Endodermal cell (in vitro differentiated cells): ENCODE data around the gene COPS3. TPM values are rescaled to one million over a fixed set of nuclear protein-coding genes. Genes with fewer than 3 reads are reported as not detected.
"Not testable (repeated sequence)": the region's sequence is repeated elsewhere in the genome, so short reads cannot be mapped to it uniquely, and the experiment has no call there.

Experiments
- DNase-seq: peaks from one replicate; pipeline ENCODE4 v3.0.0-alpha.2; 2017
- H3K27ac ChIP-seq: 2 replicates; pipeline ENCODE4 v1.5.1; 2013; ENCODE audit warnings: mild to moderate bottlenecking, low read depth, low read length, moderate library complexity
- H3K27me3 ChIP-seq: 2 replicates; pipeline ENCODE4 v1.6.1; 2013; ENCODE audit warnings: mild to moderate bottlenecking, low read length, moderate library complexity; ENCODE audit not compliant: insufficient read depth, control insufficient read depth, poor library complexity, severe bottlenecking
- H3K36me3 ChIP-seq: 2 replicates; pipeline ENCODE4 v1.7.0; 2013; ENCODE audit warnings: mild to moderate bottlenecking, low read length, moderate library complexity; ENCODE audit not compliant: control insufficient read depth, insufficient read depth
- H3K4me1 ChIP-seq: one replicate; pipeline ENCODE4 v1.7.0; 2013; ENCODE audit warnings: low read length; ENCODE audit not compliant: control insufficient read depth, insufficient read depth
- H3K4me3 ChIP-seq: 2 replicates; pipeline ENCODE4 v1.5.1; 2013; ENCODE audit warnings: mild to moderate bottlenecking, low read length, moderate library complexity
- H3K9ac ChIP-seq: 2 replicates; pipeline ENCODE4 v1.6.1; 2013; ENCODE audit warnings: mild to moderate bottlenecking, low read length, moderate library complexity; ENCODE audit not compliant: poor library complexity, severe bottlenecking; ENCODE audit errors: extremely low read depth
- H3K9me3 ChIP-seq: 2 replicates; pipeline ENCODE4 v1.6.1; 2013; ENCODE audit warnings: mild to moderate bottlenecking, low read length, moderate library complexity; ENCODE audit not compliant: control insufficient read depth
- H3K27ac Mint-ChIP-seq: 2 replicates; pipeline ENCODE4 v1.8.0; 2020; ENCODE audit warnings: mixed read lengths
- H3K27me3 Mint-ChIP-seq: 2 replicates; pipeline ENCODE4 v1.8.0; 2021; ENCODE audit warnings: mild to moderate bottlenecking, mixed read lengths; ENCODE audit not compliant: insufficient read depth
- H3K36me3 Mint-ChIP-seq: 2 replicates; pipeline ENCODE4 v1.8.0; 2020; ENCODE audit warnings: low read depth, mixed read lengths
- H3K4me1 Mint-ChIP-seq: 2 replicates; pipeline ENCODE4 v1.8.0; 2020; ENCODE audit warnings: mixed read lengths
- H3K4me3 Mint-ChIP-seq: 2 replicates; pipeline ENCODE4 v1.8.0; 2020; ENCODE audit warnings: mild to moderate bottlenecking, moderate library complexity, mixed read lengths
- H3K9me3 Mint-ChIP-seq: 2 replicates; pipeline ENCODE4 v1.8.0; 2020; ENCODE audit warnings: mild to moderate bottlenecking, mixed read lengths
- CTCF ChIP-seq: fragments of 200-600 bp; sonication (generic); conservative IDR thresholded peaks from 2 replicates; pipeline ENCODE4 v1.5.0; 2021; ENCODE audit warnings: antibody characterized with exemption, mild to moderate bottlenecking
- WGBS, 2 experiments: methylation state at CpG; one replicate each; pipeline versions ENCODE4 v1.1.5 to v1.1.7; 2013; ENCODE audit warnings: missing lambda C conversion rate in 2 of 2, mixed read lengths in 1 of 2; ENCODE audit not compliant: insufficient coverage in 1 of 2, insufficient read length in 1 of 2; 5-methylcytosine and 5-hydroxymethylcytosine counted together
- total RNA-seq, 2 donors: library from RNA; stranded (reverse); fragmentation: NEBNext Ultra II Directional in 1 of 2; extraction: Animal tissue kit (Norgen Biotek cat#: 25700) in 1 of 2; gene quantifications; 2 replicates in 1 of 2; 3 replicates in 1 of 2; pipeline ENCODE4 v1.2.1, GENCODE V29; 2021

Gene COPS3
- total RNA-seq, 2 donors from 2014 or later = 63.1 to 67.5 TPM

- H3K36me3 ChIP-seq = peaks cover 80% of the 10 kb centered on the region
- H3K36me3 Mint-ChIP-seq = peaks cover 73% of the 10 kb centered on the region
Measured at GRCh38 chr17:17258011-17258410, 23.0 kb downstream of the COPS3 start.

GRCh38 chr17:17256316-17256715, 24.7 kb downstream of the COPS3 start:
- peaks cover 84% of the 10 kb centered on the region for H3K36me3 ChIP-seq
- Mint-ChIP-seq H3K9me3 (no peaks in the 10 kb centered on the region), H3K27me3 (no peaks in the 10 kb centered on the region), H3K27ac (no peak overlapping the region), H3K36me3 (peaks cover 81% of the 10 kb centered on the region), H3K4me3 (no peak overlapping the region), H3K4me1 (no peaks in the 10 kb centered on the region)
- TF ChIP-seq CTCF = no peak
- H3K4me3 ChIP-seq = no peak overlapping the region
- H3K4me1 ChIP-seq = no peaks in the 10 kb centered on the region
- no peak overlapping the region for H3K27ac ChIP-seq
- H3K9me3 ChIP-seq = peaks cover 5% of the 10 kb centered on the region
- DNase-seq = no peak
- H3K9ac ChIP-seq = no peak overlapping the region
- 93 to 100% methylated on average over 1 of the region's 1 CpG for WGBS, 2 experiments
- H3K27me3 ChIP-seq = no peaks in the 10 kb centered on the region

More at GRCh38 chr17:17258011-17258410, 23.0 kb downstream of the COPS3 start:
- DNase-seq = no peak
- H3K27ac ChIP-seq = no peak overlapping the region
- H3K9me3 ChIP-seq = peaks cover 5% of the 10 kb centered on the region
- Mint-ChIP-seq H3K4me1 (no peaks in the 10 kb centered on the region), H3K27ac (no peak overlapping the region), H3K27me3 (no peaks in the 10 kb centered on the region), H3K4me3 (no peak overlapping the region), H3K9me3 (no peaks in the 10 kb centered on the region)
- no peak overlapping the region for H3K4me3 ChIP-seq
- 95 to 96% methylated on average over 7 of the region's 7 CpGs for WGBS, 2 experiments
- no peak overlapping the region for H3K9ac ChIP-seq
- H3K27me3 ChIP-seq = no peaks in the 10 kb centered on the region
- no peak for TF ChIP-seq CTCF
- H3K4me1 ChIP-seq = no peaks in the 10 kb centered on the region

- H3K36me3 ChIP-seq = peaks cover 80% of the 10 kb centered on the region
- not testable (repeated sequence) for H3K9me3 ChIP-seq, H3K9me3 Mint-ChIP-seq, H3K27ac Mint-ChIP-seq, DNase-seq, H3K27ac ChIP-seq, H3K27me3 Mint-ChIP-seq, H3K4me1 ChIP-seq, H3K4me3 ChIP-seq, H3K9ac ChIP-seq, H3K4me3 Mint-ChIP-seq, H3K4me1 Mint-ChIP-seq, H3K27me3 ChIP-seq
- H3K36me3 Mint-ChIP-seq = peaks cover 77% of the 10 kb centered on the region
- WGBS, 2 experiments = 90% methylated on average over 9 of the region's 11 CpGs; no CpG with 5 or more reads in 1 of the 2 experiments
Measured at GRCh38 chr17:17255689-17256088, 25.4 kb downstream of the COPS3 start.

- Histone ChIP-seq H3K27ac (no peak overlapping the region), H3K9me3 (peaks cover 5% of the 10 kb centered on the region), H3K9ac (no peak overlapping the region), H3K4me3 (no peak overlapping the region), H3K4me1 (no peaks in the 10 kb centered on the region), H3K27me3 (no peaks in the 10 kb centered on the region), H3K36me3 (peaks cover 80% of the 10 kb centered on the region)
- Mint-ChIP-seq H3K4me1 (no peaks in the 10 kb centered on the region), H3K36me3 (peaks cover 73% of the 10 kb centered on the region), H3K9me3 (no peaks in the 10 kb centered on the region), H3K4me3 (no peak overlapping the region), H3K27ac (no peak overlapping the region), H3K27me3 (no peaks in the 10 kb centered on the region)
- DNase-seq = no peak
- TF ChIP-seq CTCF = no peak
- WGBS, 2 experiments = 80 to 94% methylated on average over 2 to 3 of the region's 3 CpGs
Measured at GRCh38 chr17:17254036-17254435, 27.0 kb downstream of the COPS3 start.
